Left hindlimb (tissue), 1 donor: ENCODE data around the gene HAL.

Experiments
- DNase-seq: peaks from one replicate; pipeline ENCODE4 v3.0.0-alpha.2; 2018

The HAL gene

DNA sequence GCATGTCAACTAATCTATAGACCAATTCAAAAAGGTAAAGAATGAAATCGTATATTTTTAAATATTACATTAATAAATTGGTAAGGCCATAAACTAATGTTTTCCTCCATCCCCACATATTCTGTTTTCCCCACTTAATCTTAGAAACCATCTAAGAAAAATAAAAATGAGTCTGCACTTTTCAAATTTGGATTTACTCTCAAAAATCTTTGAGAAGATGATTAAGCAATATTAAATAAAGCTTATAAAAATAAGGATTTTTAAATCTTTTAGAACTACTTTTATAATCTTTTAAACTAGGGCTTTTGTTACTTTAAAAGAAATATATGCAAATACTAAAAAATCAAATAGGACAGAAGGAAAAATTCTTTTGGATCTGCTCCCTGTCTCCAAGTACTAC lies 10.6 kb upstream of the HAL start:
- no peak for DNase-seq

- DNase-seq = no peak
Observed at GRCh38 chr12:96000858-96001257, 4.7 kb upstream of the HAL start.

DNA sequence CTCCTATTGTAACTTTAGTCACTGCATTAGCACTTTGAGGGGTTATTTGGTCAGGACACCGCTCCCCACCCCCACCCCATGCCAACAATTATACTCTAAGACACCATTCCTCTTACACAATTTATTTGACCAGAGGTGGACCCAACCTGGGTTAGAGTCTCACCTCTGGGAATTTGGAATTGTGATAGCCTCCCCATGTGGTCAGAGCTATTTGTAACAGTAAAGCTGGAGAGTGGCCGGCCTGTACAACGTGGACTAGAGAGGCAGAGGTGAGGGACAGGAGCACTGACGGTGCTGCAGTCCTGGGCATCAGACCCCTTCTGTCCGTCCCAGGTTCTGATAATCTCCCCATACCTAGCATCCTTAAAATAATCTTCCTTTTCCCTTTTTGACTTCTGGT lies 3.3 kb upstream of the HAL start:
- no peak for DNase-seq

DNA sequence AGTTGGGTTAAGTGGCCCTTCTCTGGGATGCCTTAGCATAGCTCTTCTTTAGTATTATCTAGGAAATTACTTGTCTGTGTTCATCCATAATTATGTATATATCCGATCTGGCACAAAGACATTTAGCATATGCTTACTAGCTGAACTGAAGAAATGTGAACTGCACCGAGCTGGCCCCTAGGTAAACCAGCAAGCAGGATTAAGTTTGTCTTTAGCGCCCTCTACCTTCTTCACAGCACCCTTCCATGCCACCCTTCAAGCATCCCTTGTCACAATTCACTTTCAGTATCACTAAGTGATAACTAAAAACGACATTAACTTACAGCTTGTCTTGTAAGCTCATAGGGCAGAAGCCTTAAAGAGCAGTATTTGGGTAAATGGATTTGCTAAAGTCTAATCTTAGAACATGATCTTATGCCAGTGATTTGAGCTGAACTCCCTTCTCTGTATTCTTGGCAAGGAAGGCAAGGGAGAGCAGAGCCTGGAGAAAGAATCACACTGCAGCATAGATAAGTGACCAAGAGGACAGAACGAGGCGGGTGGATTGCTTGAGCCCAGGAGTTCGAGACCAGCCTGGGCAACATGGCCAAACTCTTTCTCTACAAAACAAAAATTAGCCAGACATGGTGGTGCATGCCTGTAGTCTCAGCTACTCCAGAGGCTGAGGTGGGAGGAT lies 2.6 kb upstream of the HAL start:
- no peak for DNase-seq

DNA sequence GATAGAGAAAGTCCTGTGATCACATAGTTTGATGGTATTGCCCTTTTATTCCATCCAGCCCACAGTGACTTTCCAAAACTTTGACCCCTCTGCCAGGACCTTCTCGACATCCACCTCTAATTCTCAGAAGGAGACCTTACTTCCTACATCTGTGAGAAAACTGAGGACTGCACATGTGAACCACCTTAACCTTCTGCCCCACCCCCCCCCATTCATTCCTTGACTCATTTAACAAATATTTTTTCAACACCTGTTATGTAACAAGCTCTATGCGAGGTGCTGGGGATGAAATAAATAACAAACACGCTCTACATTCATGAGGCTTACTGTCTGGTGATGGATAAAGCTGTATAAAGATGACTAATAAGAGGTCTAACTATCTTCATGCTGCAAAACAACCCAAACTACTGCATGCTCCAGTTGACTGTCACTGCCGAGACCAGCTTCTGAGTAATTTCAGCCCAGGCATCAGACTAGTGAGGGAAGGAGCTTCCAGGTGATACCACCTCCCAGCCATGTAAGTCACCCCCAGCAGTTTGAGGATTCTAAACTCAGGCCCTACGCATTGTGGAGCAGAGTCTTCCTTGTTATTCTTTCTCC lies 1.9 kb upstream of the HAL start:
- DNase-seq = no peak

DNA sequence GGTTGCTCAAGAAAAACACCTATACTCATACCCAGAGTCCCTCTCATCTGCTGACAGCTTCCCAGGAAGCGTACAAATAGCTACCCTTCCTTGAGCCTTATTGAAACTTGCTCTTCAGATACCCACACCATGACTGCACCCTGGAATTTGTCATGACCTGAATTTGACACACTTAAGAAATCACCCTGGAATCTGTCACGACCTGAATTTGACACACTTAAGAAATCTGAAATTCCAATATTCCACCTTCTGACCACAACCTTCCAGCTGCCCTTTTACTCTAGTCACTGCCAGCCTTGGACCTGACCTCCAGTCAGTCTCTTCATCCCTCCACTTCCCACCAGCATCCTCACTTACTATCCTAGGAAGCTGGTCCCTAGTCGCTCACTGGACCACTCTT lies 1.1 kb upstream of the HAL start:
- no peak for DNase-seq

- DNase-seq = no peak
Observed at GRCh38 chr12:95995238-95996031, 709 bp downstream of the HAL start.

- no peak for DNase-seq
Observed at GRCh38 chr12:95994476-95994875, 1.7 kb downstream of the HAL start.

GRCh38 chr12:95993907-95994306 lies 2.2 kb downstream of the HAL start:
- DNase-seq = no peak

GRCh38 chr12:95990136-95990535 lies 6.0 kb downstream of the HAL start:
- DNase-seq = no peak

- no peak for DNase-seq
Observed at GRCh38 chr12:95989504-95990123, 6.5 kb downstream of the HAL start.

GRCh38 chr12:95988506-95989275 lies 7.5 kb downstream of the HAL start:
- no peak for DNase-seq

DNA sequence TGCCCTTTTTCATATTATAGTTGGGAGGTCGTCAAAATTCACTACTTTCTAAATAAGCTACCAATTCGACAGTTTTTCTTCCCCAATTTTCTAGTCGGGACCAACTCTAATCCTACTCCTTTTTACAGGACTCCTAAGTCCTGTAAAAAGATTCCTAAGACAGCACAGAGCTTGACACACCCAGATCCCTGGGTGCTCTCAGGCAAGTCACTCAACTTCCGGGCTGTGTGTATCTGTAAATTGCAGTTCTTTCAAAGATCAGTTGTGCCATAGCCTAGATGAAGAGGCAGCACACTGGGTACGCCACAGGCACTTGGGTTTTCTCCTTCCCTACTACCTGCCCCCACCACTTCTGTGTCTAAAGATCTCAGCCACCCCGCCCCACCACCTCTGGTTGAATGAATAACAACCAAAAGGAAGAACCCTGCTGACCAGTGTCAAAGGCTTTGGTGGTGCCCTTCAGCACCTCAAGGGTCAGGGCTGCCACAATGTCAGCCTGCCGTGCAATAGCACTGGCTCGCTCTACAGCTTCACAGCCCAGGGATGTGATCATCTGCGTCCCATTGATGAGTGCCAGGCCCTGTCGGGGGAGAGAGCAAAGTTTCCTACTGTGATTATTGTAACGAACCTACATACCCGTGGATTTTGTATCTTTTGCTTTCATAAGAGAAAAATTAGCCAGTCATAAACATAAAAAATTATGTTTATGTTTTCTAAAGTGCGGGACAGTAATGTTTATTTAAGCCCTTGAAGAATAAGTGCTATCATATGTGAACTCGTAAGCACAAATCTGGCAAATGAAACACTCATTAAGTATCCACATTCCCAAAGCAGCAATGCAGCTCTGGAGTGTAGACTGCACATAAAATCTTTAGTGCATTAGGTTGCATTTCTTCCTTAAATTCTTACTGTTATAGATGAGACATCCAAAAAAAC lies 9.2 kb downstream of the HAL start:
- DNase-seq = no peak

- DNase-seq = no peak
Observed at GRCh38 chr12:95984682-95985081, 11.5 kb downstream of the HAL start.

DNA sequence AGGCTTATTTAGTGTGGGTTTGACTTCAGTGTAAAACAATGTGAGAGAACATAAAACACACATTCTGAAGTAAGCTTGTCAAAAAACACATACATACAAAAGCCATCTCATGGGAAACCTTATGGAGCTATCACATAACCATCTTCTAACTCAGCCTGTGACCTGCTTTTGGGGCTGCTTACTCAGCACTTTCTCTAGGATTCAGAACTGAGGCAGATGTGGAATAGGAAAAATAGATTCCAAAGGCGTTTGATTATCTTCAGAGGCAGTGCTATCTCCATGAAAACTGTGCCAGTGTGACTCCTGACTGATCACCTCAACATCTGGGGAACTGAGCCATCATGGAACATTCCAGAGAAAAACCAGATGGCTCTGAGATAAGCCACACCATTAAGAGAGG lies 13.5 kb downstream of the HAL start:
- DNase-seq = no peak

DNA sequence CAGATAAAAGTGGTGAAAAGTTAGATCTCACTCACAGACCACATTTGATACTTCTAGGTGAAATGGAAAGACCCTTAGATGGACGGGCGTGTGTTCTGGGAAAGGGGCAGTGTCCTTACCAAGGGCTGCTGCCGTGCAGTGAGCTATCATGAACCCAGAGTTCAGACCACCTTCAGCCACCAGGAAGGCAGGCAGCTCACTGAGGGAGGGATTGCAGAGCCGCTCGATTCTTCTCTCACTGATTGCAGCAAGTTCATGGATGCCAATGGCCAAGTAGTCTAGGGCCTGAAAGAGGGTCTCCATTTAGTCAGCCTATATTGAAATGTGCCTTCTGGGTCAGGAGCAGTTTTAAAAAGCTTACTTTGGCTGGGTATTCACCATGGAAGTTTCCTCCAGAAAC lies 15.7 kb downstream of the HAL start:
- no peak for DNase-seq

DNA sequence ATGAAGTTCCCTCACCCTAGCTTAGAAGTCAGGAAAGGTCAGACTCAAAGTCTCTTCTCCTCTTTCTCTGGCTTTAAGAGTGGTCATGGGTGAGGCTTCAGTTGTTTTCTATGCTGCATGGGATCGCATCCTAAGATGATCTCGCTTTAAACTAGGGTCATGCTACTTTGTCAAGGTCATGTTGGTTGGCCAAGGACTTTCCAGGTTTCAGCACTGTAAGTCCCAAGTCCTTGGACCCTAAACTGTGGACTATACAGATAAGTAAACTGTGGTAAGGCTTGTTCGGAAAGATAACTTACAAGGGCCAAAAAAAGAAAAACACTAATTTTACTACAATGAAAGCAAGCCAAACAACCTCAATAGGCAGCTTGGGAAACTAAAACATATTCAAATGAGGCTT lies 17.4 kb downstream of the HAL start:
- DNase-seq = no peak

- DNase-seq = no peak
Observed at GRCh38 chr12:95978351-95978750, 17.8 kb downstream of the HAL start.

DNA sequence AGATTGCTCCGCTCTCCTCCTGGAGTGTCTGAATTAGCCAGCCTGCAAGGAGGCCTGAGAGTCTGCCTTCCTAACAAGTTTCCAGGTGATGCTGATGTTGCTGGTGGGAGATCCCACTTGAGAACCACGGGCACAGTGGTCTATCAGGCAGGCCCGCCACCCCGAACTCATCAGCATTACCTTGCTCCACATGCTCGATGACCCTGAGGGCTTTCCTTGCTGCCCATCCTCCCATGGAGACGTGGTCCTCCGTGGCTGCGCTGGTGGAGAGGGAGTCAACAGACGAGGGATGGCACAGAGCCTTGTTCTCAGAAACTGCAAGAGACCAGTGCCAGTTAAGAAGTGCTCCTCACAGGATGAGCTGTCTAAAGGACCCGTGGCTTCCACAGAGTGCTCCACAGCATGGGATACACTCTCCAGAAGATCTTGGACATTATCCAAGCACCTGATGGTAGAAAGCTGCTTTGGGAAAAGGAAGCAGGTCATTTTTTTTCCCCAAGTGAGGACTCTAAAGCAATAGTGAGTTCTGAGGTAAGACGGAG lies 18.3 kb downstream of the HAL start:
- DNase-seq = no peak

DNA sequence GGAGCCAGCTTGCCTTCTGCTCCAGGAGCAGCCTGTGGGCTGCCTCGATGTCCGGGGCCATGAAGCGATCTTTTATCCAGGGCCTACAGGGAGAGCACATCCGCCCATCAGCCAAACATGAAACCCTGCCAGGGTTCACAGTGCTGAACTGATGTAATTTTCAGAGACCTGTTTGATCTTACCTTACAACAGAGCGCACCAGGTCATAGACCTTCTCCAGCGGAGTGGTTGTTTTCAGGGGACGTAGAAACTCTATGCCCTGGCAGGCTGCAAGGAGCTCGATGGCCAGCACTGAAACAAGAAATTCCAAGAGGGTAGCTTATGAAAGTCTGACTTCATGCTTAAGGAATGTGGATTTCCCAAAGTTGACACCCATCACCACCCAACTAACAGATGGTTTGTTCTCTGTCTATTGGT lies 19.7 kb downstream of the HAL start:
- DNase-seq = no peak

DNA sequence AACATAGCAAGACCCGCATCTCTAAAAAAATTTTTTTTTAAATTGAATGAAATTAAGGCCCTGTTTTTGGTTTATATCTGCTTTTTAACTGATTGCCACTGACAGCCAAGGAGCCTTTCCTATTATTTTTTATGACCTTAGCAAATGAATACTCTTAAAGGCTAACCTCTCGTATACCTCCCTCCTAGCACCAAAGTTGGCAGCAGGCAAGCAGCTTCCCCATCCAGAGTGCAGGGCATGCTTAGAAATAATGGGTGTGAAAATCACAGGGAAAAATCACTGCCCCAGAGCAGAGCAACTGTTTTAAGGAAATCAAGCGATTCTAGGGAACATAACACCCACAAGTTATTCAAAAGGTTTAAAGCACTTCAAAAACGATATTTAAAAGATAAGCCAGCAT lies 20.7 kb downstream of the HAL start:
- DNase-seq = no peak

GRCh38 chr12:95974358-95974757 lies 21.8 kb downstream of the HAL start:
- no peak for DNase-seq
